Ishikawa (cell line): ENCODE measurements around the gene MRPL43.

Experiments
- CEBPB ChIP-seq: IDR thresholded peaks from 2 replicates; pipeline ENCODE4 v1.6.1; 2012
- CREB1 ChIP-seq: IDR thresholded peaks from 2 replicates; pipeline ENCODE4 v1.6.1; 2012; ENCODE audit warnings: low read depth
- EGR1 ChIP-seq: IDR thresholded peaks from 2 replicates; pipeline ENCODE4 v1.6.1; 2012
- EP300 ChIP-seq: IDR thresholded peaks from 2 replicates; pipeline ENCODE4 v1.6.1; 2012; ENCODE audit warnings: borderline replicate concordance
- FOXM1 ChIP-seq: IDR thresholded peaks from 2 replicates; pipeline ENCODE4 v1.6.1; 2012; ENCODE audit warnings: low read depth, borderline replicate concordance
- NFIC ChIP-seq: IDR thresholded peaks from 2 replicates; pipeline ENCODE4 v1.6.1; 2012
- RAD21 ChIP-seq: IDR thresholded peaks from 2 replicates; pipeline ENCODE4 v1.6.1; 2012; ENCODE audit warnings: low read depth
- TAF1 ChIP-seq: IDR thresholded peaks from 2 replicates; pipeline ENCODE4 v1.6.1; 2012; ENCODE audit warnings: low read depth, mild to moderate bottlenecking
- TCF12 ChIP-seq: IDR thresholded peaks from 2 replicates; pipeline ENCODE4 v1.6.1; 2012; ENCODE audit warnings: low read depth
- TEAD4 ChIP-seq: IDR thresholded peaks from 2 replicates; pipeline ENCODE4 v1.6.1; 2012
- YY1 ChIP-seq: IDR thresholded peaks from 2 replicates; pipeline ENCODE4 v1.6.1; 2012; ENCODE audit warnings: low read depth
- ZBTB7A ChIP-seq: IDR thresholded peaks from 2 replicates; pipeline ENCODE4 v1.6.1; 2012; ENCODE audit warnings: low read depth
- TF ChIP-seq, protein P1 (sequence below): IDR thresholded peaks from 2 replicates; pipeline ENCODE4 v1.6.1; 2012; ENCODE audit warnings: low read depth, mild to moderate bottlenecking
- TF ChIP-seq, protein P2 (sequence below): IDR thresholded peaks from 2 replicates; pipeline ENCODE4 v1.6.1; 2012
- TF ChIP-seq, protein P3 (sequence below): IDR thresholded peaks from 2 replicates; pipeline ENCODE4 v1.6.1; 2012

The MRPL43 gene

DNA sequence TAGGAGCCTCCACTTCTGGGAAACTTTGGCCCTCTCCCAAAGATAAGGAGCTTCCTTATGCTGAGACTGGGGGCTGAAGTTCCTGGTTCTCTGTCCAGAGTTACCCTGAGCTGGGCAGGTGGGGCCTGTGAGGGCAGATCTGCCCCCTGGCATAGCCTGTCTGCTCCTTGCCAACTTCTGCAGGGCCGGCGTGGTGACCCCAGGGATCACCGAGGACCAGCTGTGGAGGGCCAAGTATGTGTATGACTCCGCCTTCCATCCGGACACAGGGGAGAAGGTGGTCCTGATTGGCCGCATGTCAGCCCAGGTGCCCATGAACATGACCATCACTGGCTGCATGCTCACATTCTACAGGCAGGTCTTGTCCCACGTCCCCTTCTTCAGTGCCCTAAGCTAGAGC is 48.0 kb upstream of the MRPL43 start:
- TF ChIP-seq TAF1: no peak
- TF ChIP-seq YY1: no peak
- TF ChIP-seq, protein P1, sequence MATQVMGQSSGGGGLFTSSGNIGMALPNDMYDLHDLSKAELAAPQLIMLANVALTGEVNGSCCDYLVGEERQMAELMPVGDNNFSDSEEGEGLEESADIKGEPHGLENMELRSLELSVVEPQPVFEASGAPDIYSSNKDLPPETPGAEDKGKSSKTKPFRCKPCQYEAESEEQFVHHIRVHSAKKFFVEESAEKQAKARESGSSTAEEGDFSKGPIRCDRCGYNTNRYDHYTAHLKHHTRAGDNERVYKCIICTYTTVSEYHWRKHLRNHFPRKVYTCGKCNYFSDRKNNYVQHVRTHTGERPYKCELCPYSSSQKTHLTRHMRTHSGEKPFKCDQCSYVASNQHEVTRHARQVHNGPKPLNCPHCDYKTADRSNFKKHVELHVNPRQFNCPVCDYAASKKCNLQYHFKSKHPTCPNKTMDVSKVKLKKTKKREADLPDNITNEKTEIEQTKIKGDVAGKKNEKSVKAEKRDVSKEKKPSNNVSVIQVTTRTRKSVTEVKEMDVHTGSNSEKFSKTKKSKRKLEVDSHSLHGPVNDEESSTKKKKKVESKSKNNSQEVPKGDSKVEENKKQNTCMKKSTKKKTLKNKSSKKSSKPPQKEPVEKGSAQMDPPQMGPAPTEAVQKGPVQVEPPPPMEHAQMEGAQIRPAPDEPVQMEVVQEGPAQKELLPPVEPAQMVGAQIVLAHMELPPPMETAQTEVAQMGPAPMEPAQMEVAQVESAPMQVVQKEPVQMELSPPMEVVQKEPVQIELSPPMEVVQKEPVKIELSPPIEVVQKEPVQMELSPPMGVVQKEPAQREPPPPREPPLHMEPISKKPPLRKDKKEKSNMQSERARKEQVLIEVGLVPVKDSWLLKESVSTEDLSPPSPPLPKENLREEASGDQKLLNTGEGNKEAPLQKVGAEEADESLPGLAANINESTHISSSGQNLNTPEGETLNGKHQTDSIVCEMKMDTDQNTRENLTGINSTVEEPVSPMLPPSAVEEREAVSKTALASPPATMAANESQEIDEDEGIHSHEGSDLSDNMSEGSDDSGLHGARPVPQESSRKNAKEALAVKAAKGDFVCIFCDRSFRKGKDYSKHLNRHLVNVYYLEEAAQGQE: no peak
- TF ChIP-seq, protein P2, sequence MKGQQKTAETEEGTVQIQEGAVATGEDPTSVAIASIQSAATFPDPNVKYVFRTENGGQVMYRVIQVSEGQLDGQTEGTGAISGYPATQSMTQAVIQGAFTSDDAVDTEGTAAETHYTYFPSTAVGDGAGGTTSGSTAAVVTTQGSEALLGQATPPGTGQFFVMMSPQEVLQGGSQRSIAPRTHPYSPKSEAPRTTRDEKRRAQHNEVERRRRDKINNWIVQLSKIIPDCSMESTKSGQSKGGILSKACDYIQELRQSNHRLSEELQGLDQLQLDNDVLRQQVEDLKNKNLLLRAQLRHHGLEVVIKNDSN: no peak
- no peak for TF ChIP-seq EGR1
- TF ChIP-seq TEAD4: no peak
- no peak for TF ChIP-seq EP300
- TF ChIP-seq RAD21: no peak
- TF ChIP-seq TCF12: no peak
- no peak for TF ChIP-seq NFIC
- TF ChIP-seq, protein P3, sequence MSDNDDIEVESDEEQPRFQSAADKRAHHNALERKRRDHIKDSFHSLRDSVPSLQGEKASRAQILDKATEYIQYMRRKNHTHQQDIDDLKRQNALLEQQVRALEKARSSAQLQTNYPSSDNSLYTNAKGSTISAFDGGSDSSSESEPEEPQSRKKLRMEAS: no peak
- no peak for TF ChIP-seq ZBTB7A

DNA sequence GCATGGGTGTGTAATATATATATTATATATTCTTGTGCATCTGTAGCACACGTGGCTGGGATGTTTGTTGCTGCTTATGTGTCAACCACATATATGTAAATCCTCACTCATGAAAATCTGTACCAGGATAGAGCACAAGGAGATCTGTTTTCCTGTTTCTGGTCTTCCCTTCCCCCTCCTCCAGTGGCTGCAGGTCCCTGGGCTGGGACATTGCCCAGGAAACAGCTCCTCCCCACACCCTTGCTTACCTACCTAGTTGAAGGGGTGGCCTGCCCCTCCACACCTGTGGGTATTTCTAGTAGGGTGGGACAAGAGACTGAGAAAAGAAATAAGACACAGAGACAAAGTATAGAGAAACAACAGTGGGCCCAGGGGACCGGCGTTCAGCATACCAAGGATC is 46.0 kb upstream of the MRPL43 start:
- no peak for TF ChIP-seq EP300

DNA sequence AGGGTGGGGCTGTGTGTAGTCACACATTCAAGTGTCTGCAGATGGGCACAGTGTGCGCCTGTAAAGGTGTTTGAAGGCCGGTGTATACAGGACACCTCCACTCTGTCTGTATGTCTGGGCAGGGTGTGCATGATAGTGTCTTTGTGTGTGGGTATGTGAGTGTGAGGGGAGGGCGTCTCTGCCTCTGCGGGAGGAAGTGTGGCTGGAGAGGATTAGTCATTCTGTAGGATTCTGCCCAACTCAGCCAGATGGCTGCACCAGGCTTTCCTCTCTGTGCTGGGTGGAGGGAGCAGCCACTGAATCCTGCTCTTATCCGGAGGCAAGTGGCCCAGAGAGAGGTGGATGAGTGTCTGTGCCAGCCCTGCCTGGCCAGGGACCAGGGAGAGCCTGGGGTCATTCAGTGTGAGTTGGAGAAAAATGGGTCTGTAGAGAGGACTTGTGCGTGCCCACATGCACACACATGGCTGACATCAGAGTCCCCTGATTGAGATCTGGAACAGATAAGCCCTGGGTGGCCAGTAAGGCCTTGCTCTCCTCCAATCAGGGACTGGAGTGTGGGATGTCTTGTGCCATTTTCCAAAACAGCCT is 45.4 kb upstream of the MRPL43 start:
- TF ChIP-seq TEAD4: peak; percentile 41
- no peak for TF ChIP-seq FOXM1

DNA sequence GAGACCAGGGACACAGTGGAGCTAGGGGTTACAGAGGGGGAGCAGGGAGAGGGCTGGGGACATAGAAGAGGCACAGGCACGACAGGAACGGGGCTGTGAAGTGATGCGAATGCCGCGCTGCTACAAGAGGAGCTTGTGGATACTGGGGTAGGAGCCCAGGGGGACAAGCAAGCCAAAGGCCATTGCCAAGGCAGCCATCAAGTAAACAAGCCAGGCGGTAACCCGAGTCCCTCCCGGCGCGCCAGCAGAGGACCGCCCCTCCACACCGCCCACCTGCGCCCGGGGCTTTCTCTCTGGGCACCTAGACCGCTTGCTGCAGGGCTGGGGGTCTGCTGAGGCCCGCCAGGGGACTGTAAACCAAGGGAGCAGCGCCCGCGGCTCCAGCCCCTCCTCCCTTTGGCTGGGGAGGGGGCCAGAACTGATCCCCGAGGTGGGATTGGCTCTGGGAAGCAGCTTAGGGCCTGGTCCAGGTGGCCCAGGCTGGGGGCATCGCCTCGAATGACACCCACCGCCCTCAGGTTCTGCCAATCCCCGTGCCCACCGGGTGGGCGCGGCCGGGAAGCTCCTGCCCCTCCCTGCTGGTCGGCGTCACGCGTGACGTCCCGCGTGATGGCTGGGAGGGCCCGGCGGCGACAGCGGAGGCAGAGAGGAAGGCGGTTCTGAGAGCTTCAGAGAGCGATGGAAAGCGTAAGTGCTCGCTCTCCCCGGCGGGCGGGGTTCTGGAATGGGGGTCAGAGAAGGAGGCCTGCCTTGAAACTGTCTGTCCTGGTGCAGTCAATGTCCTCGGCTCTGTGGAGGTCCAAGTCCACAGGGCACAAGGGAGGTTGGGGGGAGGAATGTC is 44.7 kb upstream of the MRPL43 start:
- TF ChIP-seq EP300: no peak
- peak; percentile 67; the same call in 1 of the 2 replicates for TF ChIP-seq TAF1
- peak; percentile 84 for TF ChIP-seq CREB1
- TF ChIP-seq, protein P2: no peak
- TF ChIP-seq ZBTB7A: peak; percentile 73
- no peak for TF ChIP-seq CEBPB
- TF ChIP-seq YY1: peak; percentile 32; the same call in 1 of the 2 replicates
- 0 out of 2 replicates have a peak, but pooled peaks have one; percentile 22 for TF ChIP-seq EGR1

DNA sequence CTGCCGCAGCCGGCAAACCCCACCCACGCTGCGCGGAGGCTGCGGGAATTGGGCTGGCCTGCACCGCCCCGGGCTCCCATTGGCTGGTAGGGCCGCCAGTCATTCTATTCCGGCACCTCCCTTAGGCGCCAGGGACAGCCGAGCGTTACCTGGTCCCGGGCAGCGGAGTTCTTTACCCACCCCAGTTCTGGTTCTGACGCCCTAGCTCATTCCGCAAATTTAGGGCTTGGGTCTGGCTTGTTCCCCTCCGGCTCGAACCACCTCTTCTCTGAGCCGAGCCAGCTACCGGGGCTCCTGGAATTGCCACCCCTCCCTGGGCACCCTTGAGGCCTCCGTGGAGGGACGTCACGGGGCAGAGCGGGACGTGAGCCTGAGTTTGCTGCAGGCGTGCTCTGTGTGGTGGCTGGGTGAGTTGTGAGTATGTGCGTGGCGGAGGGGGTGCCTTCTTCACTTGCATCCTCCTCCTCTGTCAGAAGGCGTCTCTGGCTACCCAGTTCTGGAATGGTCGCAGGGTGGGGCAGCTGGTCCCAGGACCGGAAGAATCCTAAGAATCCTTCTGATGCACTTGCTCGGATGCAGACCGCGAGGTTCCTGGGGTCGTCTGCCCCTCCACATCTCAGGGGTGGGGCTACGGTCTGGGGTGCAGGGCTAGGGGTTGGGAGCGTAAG is 44.0 kb upstream of the MRPL43 start, which contains the start of the genes PDZD7 and SFXN3:
TSS of gene PDZD7 (minus strand) at position 2 of the 668 bp plus-strand sequence. CDS start 910 bp downstream, outside the sequence.
TSS of gene SFXN3 (plus strand) at position 107 of the 668 bp plus-strand sequence. CDS start 3,461 bp downstream, outside the sequence.
- peak; percentile 78; the same call in 1 of the 2 replicates for TF ChIP-seq ZBTB7A
- peak; percentile 38; the same call in 1 of the 2 replicates for TF ChIP-seq TEAD4
- no peak for TF ChIP-seq CREB1
- TF ChIP-seq, protein P2: no peak
- TF ChIP-seq FOXM1: no peak
- no peak for TF ChIP-seq NFIC
- TF ChIP-seq RAD21: no peak
- peak; percentile 75 for TF ChIP-seq EGR1
- TF ChIP-seq, protein P1: no peak
- 0 out of 2 replicates have a peak, but pooled peaks have one; percentile 30 for TF ChIP-seq TAF1
- TF ChIP-seq, protein P3: peak; percentile 55
- no peak for TF ChIP-seq EP300
- no peak for TF ChIP-seq YY1
- TF ChIP-seq CEBPB: no peak
- no peak for TF ChIP-seq TCF12
